ENCODE results near the gene CXCL5.
"Not testable (repeated sequence)": the region's sequence is repeated elsewhere in the genome, so short reads cannot be mapped to it uniquely, and the experiment has no call there.

The CXCL5 gene

DNA sequence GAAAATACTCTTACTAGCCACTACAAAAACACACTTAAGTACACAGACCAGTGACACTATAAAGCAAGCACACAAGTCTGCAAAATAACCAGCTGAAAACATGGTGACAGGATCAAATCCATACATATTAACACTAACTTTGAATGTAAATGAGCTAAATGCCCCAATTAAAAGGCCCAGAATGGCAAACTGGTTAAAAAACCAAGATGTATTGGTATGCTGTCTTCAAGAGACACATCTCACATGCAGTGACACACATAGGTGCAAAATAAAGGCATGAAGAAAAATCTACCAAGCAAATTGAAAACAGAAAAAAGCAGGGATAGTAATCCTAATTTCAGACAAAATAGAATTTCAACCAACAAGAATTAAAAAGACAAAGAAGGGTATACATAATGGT, 27.5 kb downstream of the CXCL5 start:
- no peak for DNase-seq (ENCODE audit: low read depth in 2 of 2)

DNA sequence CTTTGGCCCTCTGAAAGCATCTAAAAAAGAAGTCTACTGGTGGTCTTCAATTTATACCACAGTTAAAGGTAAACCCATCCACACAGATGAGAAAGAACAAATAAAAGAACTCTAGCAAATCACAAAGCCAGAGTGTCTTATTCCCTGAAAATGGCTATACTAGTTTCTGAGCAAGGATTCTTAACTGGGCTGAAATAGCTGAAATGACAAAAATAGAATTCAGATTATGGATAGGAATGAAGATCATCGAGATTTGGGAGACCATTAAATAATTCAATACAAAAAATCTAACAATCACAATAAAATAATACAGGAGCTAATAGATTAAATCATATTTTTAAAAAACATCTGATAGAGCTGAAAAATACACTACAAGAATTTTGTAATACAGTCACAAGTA, 28.5 kb downstream of the CXCL5 start:
- DNase-seq (ENCODE audit: low read depth in 2 of 2): no peak

DNA sequence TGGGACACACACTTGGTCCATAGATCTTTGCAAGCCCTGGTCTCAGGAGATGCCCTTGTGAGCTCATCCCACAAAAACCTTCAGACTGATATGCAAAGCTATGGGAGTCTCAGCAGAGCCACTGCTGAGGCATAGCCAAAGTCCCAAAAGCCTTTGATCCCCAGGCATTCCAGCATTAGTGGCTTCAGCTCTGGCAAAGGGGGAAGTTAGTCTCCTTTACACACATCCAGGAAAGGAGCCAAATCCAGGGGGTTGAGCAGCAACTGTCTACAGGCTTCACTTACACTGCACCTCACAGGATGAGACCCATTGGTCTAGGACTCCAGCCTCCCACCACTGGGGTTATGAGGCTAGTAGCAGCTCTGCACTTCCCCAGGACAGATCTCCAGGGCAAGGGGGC, 30.6 kb downstream of the CXCL5 start:
- DNase-seq (ENCODE audit: low read depth in 2 of 2): no peak

DNA sequence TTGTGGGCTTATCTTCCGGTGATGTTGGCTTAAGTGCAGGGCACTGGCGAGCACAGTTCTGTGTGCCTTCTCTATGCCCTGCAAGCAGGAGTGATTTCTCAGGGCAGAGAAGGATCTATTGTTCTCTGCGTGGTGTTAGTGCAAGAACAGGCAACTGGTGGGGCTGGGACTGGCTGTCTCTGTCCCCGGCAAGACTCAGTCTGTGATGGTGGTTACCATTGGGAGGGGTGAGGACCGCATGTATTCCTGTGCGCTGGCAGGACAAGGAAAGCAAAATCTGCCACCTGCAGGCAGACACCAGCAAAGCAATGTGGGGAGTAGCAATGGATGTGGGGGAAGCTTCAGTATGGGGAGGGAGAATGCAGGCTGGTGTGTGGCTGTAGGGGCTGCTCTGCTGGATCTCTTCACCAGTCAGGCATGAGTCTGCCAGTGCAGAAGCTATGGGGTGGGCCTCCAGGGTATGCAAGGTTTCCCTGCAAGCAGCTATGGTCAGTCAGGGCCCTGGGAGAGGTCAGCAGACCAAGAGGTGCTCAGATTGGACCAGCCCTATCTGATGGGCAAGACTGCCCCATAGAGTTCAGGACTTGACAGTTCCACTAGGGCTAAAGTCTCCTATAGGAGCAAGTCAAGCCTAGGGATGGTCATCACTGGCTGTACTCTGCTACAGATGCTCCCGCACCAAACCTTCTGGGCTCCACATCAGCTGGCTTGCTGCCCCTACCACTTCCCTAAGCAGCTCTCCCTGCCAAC, 33.4 kb downstream of the CXCL5 start:
- DNase-seq (ENCODE audit: low read depth in 2 of 2): no peak

DNA sequence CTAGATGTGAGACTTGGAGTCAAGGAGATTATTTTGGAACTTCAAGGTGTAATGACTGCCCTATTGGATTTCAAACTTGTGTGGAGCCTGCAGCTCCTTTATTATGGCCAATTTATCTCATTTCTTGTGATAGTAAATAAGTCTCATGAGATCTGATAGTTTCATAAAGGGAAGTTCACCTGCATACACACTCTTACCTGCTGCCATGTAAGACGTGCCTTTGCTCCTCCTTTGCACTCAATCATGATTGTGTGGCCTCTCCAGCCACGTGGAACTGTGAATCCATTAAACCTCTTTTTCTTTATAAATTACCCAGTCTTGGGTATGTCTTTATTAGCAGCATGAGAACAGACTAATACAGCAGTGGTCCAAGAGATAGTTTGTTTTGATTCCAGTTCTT, 35.8 kb downstream of the CXCL5 start:
- no peak for DNase-seq (ENCODE audit: low read depth in 2 of 2)

DNA sequence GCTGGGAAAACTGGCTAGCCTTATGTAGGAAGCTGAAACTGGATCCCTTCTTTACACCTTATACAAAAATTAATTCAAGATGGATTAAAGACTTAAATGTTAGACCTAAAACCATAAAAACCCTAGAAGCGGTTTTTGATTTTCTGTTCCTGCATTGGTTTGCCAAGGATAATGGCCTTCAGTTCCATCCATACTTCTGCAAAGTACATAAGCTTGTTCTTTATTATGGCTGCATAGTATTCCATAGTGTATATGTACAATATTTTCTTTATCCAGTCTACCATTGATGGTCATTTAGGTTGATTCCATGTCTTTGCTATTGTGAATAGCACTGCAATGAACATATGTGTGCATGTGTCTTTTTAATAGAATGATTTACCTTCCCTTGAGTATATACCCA, 39.4 kb downstream of the CXCL5 start:
- not testable (repeated sequence) for DNase-seq (ENCODE audit: low read depth in 2 of 2)

DNA sequence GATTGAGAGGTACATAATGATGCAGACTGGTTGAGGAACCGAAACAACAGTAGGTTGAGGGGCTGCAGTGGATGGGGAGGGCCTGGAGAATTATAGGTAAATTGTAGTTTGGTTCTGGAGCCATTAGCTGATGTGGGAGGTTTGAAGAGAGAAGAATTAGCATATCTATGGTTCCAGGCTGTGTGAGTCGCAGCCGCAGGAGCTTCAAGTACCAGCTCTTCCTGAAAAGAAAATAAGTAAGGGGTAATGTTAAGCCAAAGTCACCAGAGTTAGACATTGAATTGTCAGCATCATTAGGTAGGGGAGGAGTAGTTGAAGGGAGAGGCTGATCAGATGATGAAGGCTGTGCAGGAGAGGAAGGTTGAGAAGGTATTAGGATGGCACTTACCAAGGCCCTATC, 46.1 kb downstream of the CXCL5 start:
- DNase-seq (ENCODE audit: low read depth in 2 of 2): no peak

DNA sequence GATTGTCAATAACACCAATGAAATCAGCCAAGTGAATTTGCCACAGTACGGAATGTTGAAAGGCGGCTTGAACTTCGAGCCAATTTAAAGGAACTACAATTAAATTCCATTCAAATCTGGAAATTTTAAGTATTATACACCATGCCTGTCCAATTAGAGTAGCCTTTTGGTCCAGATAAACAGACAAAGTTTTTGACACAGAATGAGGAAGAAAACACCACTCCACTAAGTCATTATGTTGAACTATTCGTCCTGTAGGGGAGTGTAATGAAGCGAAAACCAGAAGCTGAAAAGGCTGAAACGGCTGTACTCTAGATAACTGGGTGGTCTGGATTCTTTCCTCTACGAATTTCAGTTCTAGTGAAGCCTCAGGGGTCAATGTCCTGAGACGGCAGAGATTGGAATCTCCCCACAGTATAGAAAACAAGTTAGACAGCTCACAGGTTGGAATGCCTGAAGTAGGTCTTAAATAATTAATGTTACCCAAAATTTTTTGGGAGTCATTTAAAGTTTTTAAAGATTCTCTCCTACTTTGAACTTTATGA, 48.0 kb downstream of the CXCL5 start:
- not testable (repeated sequence) for DNase-seq (ENCODE audit: low read depth in 2 of 2)

DNA sequence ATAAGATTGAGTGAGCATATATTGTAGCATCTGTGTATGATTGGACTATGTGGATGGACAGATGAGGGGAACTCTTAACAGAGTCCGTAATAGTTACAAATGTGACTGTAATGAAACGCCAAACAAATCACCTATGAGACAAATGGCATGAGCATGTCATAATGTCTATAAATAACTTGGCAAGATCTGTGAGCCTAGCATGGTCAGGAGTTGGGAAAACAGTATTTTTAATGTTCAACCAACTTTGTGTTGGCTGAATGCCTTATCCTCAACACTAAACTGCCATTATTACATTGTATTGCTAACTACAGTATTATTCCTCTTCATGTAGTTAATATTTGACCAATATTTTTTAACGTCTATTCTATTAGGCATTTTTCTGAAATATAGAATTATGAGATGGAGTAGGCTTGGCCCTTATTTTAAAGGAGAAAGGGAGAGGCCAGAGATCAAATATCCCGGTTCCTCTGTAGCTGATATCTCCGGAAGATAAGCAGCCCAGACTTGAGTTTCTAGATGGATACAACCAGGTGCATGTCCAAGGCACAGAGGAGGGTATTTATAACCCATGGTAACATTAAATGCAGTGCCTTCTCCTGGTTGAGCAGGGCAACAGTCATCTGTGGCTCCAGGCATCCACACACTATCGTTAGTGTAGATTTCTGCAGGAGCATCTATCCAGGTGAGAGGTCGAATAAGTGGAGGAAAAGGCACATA, 49.3 kb downstream of the CXCL5 start:
- DNase-seq (ENCODE audit: low read depth in 2 of 2): no peak

DNA sequence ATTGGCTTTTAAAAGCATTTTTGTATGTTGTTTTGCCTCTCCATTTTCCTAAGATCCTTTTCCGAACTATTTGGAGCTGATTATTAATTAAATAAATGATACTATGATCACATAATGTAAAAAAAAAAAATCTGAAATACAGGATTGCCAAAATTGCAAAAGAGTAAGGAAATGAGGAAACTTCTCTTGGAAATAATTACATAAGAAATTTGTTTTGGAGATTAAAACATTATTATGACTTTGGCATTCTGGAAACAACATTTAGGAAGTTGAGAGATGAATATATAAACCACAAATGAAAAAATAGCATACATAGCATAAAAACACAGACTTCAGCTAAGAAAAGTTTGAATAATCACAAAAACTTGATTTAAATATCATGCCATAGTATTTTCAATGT, 50.2 kb downstream of the CXCL5 start:
- DNase-seq (ENCODE audit: low read depth in 2 of 2): no peak

DNA sequence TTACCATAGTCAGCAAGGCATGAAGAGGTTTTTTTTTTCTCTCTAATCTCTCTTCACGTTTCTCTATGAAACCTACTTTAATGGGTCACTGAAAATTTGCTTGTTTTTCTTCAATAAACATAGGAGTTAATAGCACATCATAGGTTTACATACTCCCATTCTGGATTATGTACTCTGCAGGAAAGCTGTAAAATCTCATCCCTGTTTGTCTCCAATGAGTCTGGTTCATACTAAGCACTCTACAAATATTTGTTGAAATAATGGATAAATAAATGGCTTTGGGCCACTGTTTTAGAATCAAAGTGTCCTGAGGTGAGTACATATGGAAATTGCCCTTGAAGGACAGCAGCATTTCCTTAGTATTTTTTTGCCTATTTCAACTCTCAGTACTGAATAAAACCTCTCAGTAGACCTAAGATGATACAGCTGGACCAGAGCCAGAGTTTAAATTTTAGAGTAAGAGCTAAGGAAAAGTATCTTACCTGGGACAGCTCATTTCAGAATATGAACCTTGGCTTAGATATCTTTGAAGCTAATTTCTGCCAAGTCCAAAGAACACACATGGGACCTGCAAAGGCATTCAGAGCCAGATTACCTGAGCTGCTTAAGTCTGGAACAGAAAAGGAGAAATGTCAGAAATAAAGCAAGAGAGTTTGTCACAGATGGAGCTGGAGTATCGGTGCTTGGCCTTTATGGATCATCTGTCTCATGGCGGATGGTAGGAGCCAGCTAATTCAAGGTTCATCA, 51.1 kb downstream of the CXCL5 start:
- no peak for DNase-seq (ENCODE audit: low read depth in 2 of 2)

DNA sequence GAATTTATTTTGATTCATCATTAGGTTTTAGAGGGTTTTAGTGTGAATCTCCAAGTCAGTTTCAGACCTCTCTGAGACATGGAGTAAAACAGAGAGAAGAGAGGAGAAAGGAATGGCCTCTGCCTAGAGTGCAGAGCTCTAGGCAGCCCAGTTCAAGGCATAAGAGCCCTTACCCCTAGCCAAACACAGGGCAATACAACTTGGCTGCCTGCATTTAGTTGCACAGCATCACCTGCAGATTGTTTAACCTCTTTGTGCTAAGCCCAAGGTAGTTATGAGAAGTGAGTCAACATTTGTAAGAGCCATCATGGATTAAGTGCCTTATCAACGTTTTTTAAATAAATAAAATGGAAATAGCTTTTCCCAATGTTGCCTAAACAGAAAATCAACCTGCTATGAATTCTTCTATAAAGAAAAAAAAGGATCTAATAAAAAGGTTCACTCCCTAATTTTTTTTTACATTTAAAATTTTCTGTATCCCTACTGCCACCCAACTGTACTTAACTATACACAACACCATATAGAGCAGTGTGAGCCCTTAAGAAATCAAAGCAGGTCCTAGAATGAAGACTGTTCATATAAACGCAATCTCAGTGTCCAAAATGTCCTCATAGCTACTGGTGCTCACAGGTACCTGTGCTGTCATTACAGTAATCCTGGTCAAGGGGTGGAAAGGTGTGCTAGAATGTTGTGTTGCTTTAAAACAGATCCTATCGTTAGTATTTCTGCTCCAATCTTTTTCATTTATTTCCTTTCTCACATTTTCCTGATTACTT, 52.6 kb downstream of the CXCL5 start:
- no peak for DNase-seq (ENCODE audit: low read depth in 2 of 2)

Data from stimulated activated CD8-positive, alpha-beta memory T cell treated with anti-CD3 and anti-CD28 coated beads, Interleukin-2, amount 100 ng/mL, for 48 hours (primary cell).